Fibroblast of mammary gland (primary cell): ENCODE measurements around the gene AOPEP.

ENCODE experiments used
- DNase-seq: peaks from one replicate; pipeline ENCODE4 v3.0.0-alpha.2; 2010; ENCODE audit warnings: low read depth
- H3K4me3 ChIP-seq: 2 replicates; pipeline ENCODE4 v1.5.1; 2011; ENCODE audit warnings: low read depth, mild to moderate bottlenecking, low read length, moderate library complexity; ENCODE audit not compliant: control insufficient read depth
- TF ChIP-seq, protein P1 (sequence below): conservative IDR thresholded peaks from 2 replicates; pipeline ENCODE4 v1.5.1; 2011; ENCODE audit warnings: low read depth, low read length, inconsistent platforms; ENCODE audit not compliant: control insufficient read depth, insufficient read depth

AOPEP gene

DNA sequence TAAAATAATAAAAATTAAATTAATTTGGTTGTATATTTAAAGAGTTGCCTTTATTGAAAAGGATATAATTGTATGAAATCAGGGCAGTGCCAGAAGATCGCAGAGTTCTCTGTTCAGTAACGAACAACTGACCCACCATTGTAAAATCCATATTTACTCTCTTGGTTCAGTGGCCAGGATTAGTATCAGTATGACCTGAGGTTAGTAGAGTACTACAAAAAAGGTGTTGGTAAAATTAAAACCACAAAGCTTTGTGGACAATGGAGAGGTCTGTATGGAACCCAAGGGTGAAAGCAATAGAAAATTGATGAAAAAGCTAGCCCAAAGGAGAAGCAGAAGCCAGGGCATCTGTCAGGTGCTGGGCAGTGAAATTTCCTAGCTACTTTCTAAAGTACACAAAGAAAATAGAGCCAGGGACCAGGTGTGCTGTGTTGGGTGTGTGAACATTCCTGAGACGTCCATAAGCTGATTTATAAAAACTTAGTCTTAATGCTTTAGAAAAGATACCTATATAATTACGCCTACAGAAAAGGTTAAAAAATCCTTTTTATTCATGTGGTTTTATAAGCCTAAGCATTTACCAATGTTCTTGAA is 159.5 kb downstream of the AOPEP start:
- DNase-seq = no peak
- TF ChIP-seq, protein P1, sequence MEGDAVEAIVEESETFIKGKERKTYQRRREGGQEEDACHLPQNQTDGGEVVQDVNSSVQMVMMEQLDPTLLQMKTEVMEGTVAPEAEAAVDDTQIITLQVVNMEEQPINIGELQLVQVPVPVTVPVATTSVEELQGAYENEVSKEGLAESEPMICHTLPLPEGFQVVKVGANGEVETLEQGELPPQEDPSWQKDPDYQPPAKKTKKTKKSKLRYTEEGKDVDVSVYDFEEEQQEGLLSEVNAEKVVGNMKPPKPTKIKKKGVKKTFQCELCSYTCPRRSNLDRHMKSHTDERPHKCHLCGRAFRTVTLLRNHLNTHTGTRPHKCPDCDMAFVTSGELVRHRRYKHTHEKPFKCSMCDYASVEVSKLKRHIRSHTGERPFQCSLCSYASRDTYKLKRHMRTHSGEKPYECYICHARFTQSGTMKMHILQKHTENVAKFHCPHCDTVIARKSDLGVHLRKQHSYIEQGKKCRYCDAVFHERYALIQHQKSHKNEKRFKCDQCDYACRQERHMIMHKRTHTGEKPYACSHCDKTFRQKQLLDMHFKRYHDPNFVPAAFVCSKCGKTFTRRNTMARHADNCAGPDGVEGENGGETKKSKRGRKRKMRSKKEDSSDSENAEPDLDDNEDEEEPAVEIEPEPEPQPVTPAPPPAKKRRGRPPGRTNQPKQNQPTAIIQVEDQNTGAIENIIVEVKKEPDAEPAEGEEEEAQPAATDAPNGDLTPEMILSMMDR = no peak

DNA sequence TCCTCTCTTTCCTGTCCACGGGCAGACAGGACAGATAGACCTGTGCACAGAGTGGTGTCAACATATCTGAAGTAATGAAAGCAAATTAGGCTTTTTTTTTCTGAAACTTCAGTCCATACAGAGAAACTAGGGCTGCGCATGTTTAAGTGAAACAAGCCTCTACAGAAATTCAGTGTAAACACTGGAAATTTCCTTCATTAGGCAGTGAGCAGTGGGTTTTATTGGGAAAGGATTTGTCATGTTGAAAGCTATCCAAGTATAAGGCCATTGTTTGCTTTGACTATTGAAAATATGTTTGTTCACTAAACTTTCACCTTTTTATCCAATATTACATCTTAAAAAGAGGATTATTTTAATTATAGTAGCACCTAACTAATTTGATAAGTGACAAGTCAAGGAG is 161.2 kb downstream of the AOPEP start:
- no peak for DNase-seq
- no peak overlapping the region for H3K4me3 ChIP-seq
- TF ChIP-seq, protein P1 = no peak

More for the DNA sequence above, 159.5 kb downstream of the AOPEP start:
- H3K4me3 ChIP-seq = no peak overlapping the region

DNA sequence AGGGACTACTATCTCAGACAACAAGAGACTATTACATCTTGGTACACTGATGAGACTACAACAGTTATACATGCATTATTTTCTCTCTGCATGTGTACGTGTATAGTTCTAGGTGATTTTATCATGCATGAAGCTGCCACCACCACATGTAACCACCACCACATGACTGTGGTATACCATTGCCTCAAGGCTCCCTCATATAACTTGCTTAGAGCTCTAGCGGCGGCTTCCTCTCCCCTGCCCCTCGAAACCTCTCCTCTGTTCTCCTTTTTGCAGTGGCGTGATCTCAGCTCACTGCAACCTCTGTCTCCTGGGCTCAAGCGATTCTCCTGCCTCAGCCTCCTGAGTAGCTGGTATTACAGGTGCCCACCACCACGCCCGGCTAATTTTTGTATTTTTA is 162.3 kb downstream of the AOPEP start:
- no peak for DNase-seq
- no peak overlapping the region for H3K4me3 ChIP-seq
- TF ChIP-seq, protein P1 = no peak

DNA sequence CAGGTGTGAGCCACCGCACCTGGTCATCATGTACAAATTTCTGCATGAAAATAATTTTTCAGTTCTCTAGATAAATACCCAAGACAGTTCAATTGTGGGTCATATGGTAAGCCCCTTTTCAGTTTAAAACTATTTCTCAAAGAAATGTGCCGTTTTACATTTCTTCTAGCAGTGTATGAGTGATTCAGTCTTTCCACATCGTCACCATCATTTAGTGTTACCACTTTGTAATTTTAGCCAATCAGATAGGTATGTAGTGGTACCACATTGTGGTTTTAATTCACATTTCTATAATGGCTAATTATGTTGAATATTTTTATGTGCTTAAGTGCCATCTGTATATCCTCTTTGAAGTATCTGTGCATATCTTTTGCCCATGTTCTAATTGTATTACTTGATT is 163.1 kb downstream of the AOPEP start:
- H3K4me3 ChIP-seq = no peak overlapping the region
- DNase-seq = no peak
- TF ChIP-seq, protein P1 = no peak

DNA sequence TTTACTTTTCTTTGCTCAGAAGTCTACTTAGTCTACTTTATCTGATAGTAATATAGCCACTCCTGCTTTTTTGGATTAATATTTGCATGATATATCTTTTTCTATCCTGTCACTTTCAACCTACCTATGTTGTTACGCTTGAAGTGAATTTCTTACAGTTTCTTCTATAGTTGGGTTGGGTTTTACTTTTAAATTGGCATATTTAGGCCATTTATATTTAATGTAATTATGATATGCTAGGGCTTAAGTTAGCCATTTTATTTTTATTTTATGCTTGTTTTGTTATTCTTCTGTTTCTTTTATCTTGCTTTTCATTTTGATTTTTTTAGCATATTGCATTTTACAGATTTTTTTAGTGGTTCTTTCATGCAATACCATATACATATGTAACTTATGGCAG is 164.7 kb downstream of the AOPEP start:
- TF ChIP-seq, protein P1 = no peak
- H3K4me3 ChIP-seq = no peak overlapping the region
- no peak for DNase-seq

DNA sequence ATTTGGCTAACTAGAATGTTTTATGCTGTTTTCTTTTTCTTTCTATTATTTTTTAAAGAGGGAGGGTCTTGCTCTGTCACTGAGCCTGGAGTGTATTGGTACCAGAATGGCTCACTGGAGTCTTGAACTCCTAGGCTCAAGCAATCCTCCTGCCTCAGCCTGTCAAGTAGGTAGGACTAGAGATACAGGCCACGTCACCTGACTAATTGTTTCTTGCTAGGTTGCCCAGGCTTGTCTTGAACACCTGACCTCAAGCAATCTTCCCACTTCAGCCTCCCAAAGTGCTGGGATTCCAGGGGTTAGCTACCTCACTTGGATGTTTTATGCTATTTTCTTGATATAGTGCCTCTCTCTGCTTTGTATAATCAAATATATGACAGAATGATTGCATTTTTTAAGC is 166.2 kb downstream of the AOPEP start:
- no peak for DNase-seq
- TF ChIP-seq, protein P1 = no peak
- H3K4me3 ChIP-seq = no peak overlapping the region
